Neural progenitor cell (in vitro differentiated cells): ENCODE results near the gene GADD45GIP1. TPM values are rescaled to one million over a fixed set of nuclear protein-coding genes. Genes with fewer than 3 reads are reported as not detected.
A peak's percentile ranks its signal among the peaks of the same experiment; 100 is the strongest.

Source experiments
- DNase-seq: peaks from one replicate; pipeline ENCODE4 v3.0.0-alpha.2; 2016; ENCODE audit warnings: low spot score
- H2AFZ ChIP-seq: fragments of 200-600 bp; sonication (generic); replicated peaks from 2 replicates; pipeline ENCODE4 v1.6.1; 2016; ENCODE audit warnings: antibody characterized with exemption
- H3F3A ChIP-seq: fragments of 200-600 bp; sonication (generic); 2 replicates; pipeline ENCODE4 v1.6.1; 2016; ENCODE audit warnings: antibody characterized with exemption, low read depth
- H3K27ac ChIP-seq: fragments of 200-600 bp; sonication (generic); 2 replicates; pipeline ENCODE4 v1.5.1; 2016; ENCODE audit warnings: mild to moderate bottlenecking
- H3K27me3 ChIP-seq: fragments of 200-600 bp; sonication (generic); 2 replicates; pipeline ENCODE4 v1.6.1; 2016; ENCODE audit warnings: mild to moderate bottlenecking, moderate library complexity
- H3K36me3 ChIP-seq: fragments of 200-600 bp; sonication (generic); 2 replicates; pipeline ENCODE4 v1.5.1; 2016
- H3K4me1 ChIP-seq: fragments of 200-600 bp; sonication (generic); 2 replicates; pipeline ENCODE4 v1.6.1; 2016; ENCODE audit warnings: mixed run types
- H3K4me2 ChIP-seq: fragments of 200-600 bp; sonication (generic); 2 replicates; pipeline ENCODE4 v1.6.1; 2016
- H3K4me3 ChIP-seq: fragments of 200-600 bp; sonication (generic); 2 replicates; pipeline ENCODE4 v1.5.1; 2016
- H3K79me2 ChIP-seq: fragments of 200-600 bp; sonication (generic); 2 replicates; pipeline ENCODE4 v1.6.1; 2016; ENCODE audit warnings: low read depth
- H3K9ac ChIP-seq: fragments of 200-600 bp; sonication (generic); 2 replicates; pipeline ENCODE4 v1.6.1; 2016
- H3K9me3 ChIP-seq: fragments of 200-600 bp; sonication (generic); 2 replicates; pipeline ENCODE4 v1.5.1; 2016; ENCODE audit warnings: low read depth
- H4K20me1 ChIP-seq: fragments of 200-600 bp; sonication (generic); 2 replicates; pipeline ENCODE4 v1.6.1; 2016; ENCODE audit warnings: low read depth
- H3K27ac Mint-ChIP-seq: 3 replicates; pipeline ENCODE4 v1.8.0; 2021; ENCODE audit warnings: mixed read lengths
- H3K27me3 Mint-ChIP-seq: 2 replicates; pipeline ENCODE4 v1.8.0; 2022; ENCODE audit warnings: low read depth, mild to moderate bottlenecking, inconsistent platforms, moderate library complexity, mixed read lengths; ENCODE audit not compliant: insufficient read depth
- H3K36me3 Mint-ChIP-seq: 3 replicates; pipeline ENCODE4 v1.8.0; 2021; ENCODE audit warnings: mixed read lengths
- H3K4me1 Mint-ChIP-seq: 3 replicates; pipeline ENCODE4 v1.8.0; 2021; ENCODE audit warnings: mixed read lengths
- H3K4me3 Mint-ChIP-seq: 3 replicates; pipeline ENCODE4 v1.8.0; 2021; ENCODE audit warnings: mild to moderate bottlenecking, moderate library complexity, mixed read lengths
- H3K9me3 Mint-ChIP-seq: 3 replicates; pipeline ENCODE4 v1.8.0; 2020; ENCODE audit warnings: mixed read lengths
- EZH2 ChIP-seq: fragments of 200-600 bp; sonication (generic); IDR thresholded peaks from 2 replicates; pipeline ENCODE4 v1.6.1; 2017; ENCODE audit warnings: antibody characterized with exemption, mild to moderate bottlenecking, moderate library complexity
- EZH2phosphoT487 ChIP-seq: fragments of 200-600 bp; sonication (generic); IDR thresholded peaks from 2 replicates; pipeline ENCODE4 v1.6.1; 2017; ENCODE audit warnings: antibody characterized with exemption
- total RNA-seq: library from RNA; depleted of rRNA; stranded (reverse); fragments of >200 nt; gene quantifications from 2 replicates; pipeline ENCODE4 v1.2.3, GENCODE V29; 2015; ENCODE audit warnings: low replicate concordance
- TF ChIP-seq, protein P1 (sequence below): fragments of 200-600 bp; sonication (generic); IDR thresholded peaks from 2 replicates; pipeline ENCODE4 v1.5.1; 2017; ENCODE audit warnings: antibody characterized with exemption, mild to moderate bottlenecking

The GADD45GIP1 gene
- total RNA-seq, 1 donor from 2014 or later = 17.1 TPM

- no peak overlapping the region for H3K4me3 Mint-ChIP-seq
- H3K79me2 ChIP-seq = no peaks in the 10 kb centered on the region
- H3F3A ChIP-seq = peaks cover 10% of the 10 kb centered on the region
- no peaks in the 10 kb centered on the region for H3K4me1 ChIP-seq
- H3K27ac Mint-ChIP-seq = no peak overlapping the region
- no peak for TF ChIP-seq EZH2phosphoT487
- no peak for TF ChIP-seq EZH2
- TF ChIP-seq, protein P1, sequence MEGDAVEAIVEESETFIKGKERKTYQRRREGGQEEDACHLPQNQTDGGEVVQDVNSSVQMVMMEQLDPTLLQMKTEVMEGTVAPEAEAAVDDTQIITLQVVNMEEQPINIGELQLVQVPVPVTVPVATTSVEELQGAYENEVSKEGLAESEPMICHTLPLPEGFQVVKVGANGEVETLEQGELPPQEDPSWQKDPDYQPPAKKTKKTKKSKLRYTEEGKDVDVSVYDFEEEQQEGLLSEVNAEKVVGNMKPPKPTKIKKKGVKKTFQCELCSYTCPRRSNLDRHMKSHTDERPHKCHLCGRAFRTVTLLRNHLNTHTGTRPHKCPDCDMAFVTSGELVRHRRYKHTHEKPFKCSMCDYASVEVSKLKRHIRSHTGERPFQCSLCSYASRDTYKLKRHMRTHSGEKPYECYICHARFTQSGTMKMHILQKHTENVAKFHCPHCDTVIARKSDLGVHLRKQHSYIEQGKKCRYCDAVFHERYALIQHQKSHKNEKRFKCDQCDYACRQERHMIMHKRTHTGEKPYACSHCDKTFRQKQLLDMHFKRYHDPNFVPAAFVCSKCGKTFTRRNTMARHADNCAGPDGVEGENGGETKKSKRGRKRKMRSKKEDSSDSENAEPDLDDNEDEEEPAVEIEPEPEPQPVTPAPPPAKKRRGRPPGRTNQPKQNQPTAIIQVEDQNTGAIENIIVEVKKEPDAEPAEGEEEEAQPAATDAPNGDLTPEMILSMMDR = no peak
- no peak overlapping the region for H2AFZ ChIP-seq
- peaks cover 5% of the 10 kb centered on the region for H3K27me3 Mint-ChIP-seq
- H3K27me3 ChIP-seq = no peaks in the 10 kb centered on the region
- no peak overlapping the region for H3K9ac ChIP-seq
- H3K4me1 Mint-ChIP-seq = peaks cover 15% of the 10 kb centered on the region
- H3K9me3 ChIP-seq = no peaks in the 10 kb centered on the region
- no peak overlapping the region for H3K4me2 ChIP-seq
- no peaks in the 10 kb centered on the region for H3K36me3 Mint-ChIP-seq
- no peaks in the 10 kb centered on the region for H3K9me3 Mint-ChIP-seq
- no peak for DNase-seq
- no peaks in the 10 kb centered on the region for H4K20me1 ChIP-seq
- no peak overlapping the region for H3K4me3 ChIP-seq
- H3K27ac ChIP-seq = no peak overlapping the region
- no peaks in the 10 kb centered on the region for H3K36me3 ChIP-seq
Observed at GRCh38 chr19:12967907-12968306, 10.9 kb upstream of the GADD45GIP1 start.

- H3K79me2 ChIP-seq = no peaks in the 10 kb centered on the region
- TF ChIP-seq, protein P1 = no peak
- H3K27ac ChIP-seq = no peak overlapping the region
- H3K9me3 Mint-ChIP-seq = no peaks in the 10 kb centered on the region
- H3K9me3 ChIP-seq = no peaks in the 10 kb centered on the region
- H3K4me3 Mint-ChIP-seq = peak overlapping the region; percentile 79
- H3K27ac Mint-ChIP-seq = peak overlapping the region; percentile 81
- peaks cover 15% of the 10 kb centered on the region for H3K4me1 Mint-ChIP-seq
- H3K27me3 ChIP-seq = no peaks in the 10 kb centered on the region
- H3F3A ChIP-seq = peaks cover 10% of the 10 kb centered on the region
- no peaks in the 10 kb centered on the region for H3K4me1 ChIP-seq
- no peaks in the 10 kb centered on the region for H4K20me1 ChIP-seq
- H3K36me3 ChIP-seq = no peaks in the 10 kb centered on the region
- no peak overlapping the region for H3K9ac ChIP-seq
- peak overlapping the region; percentile 97 for H2AFZ ChIP-seq
- peak overlapping the region; percentile 79 for H3K4me2 ChIP-seq
- no peak for DNase-seq
- no peaks in the 10 kb centered on the region for H3K36me3 Mint-ChIP-seq
- H3K27me3 Mint-ChIP-seq = peaks cover 5% of the 10 kb centered on the region
- peak overlapping the region; percentile 45 for H3K4me3 ChIP-seq
Observed at GRCh38 chr19:12965812-12966135, 8.8 kb upstream of the GADD45GIP1 start.

DNA sequence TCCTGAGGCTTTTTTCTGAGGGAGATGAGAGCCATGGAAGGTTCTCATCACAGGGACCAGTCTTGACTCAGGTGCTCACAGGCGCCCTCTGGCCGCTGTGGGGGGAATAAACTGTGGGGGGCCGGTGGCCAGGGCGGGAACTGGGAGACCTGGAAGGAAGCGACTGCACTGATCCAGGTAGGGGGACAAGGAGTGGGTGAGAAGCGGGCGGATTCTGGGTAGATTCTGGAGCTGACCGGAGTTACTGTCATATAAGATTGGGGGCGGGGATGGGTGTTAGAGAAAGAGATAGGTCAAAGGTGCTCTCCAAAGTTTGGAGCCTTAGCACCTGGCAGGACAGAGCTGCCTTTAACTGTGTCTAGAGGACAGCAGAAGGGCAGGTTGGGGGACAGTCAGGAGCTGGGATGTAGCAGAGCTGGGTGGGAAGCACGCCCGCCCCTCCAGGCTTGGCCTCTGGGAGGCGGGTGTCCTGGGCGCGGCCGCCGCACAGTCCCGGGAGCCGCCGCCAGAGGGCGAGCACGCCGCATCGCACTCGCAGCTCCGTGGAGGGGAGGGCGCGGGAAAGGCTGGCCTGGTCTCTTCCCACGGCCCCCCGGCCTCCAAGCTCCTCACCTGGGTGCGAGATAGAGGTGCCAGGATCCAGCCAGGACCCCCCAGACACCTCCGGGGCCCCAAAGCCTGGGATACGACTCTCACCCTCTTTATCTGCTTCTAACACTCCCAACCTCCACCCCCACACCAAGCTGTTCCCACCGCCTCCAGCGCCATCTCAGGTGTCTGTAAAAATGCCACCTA lies 8.2 kb upstream of the GADD45GIP1 start:
- TF ChIP-seq, protein P1 = peak; percentile 68
- no peak for TF ChIP-seq EZH2
- H3K27me3 Mint-ChIP-seq = peaks cover 3% of the 10 kb centered on the region
- H3K4me1 Mint-ChIP-seq = peaks cover 12% of the 10 kb centered on the region
- Histone ChIP-seq H3K79me2 (no peaks in the 10 kb centered on the region), H4K20me1 (no peaks in the 10 kb centered on the region), H3K4me1 (no peaks in the 10 kb centered on the region), H3K36me3 (no peaks in the 10 kb centered on the region), H3K4me2 (peak overlapping the region; percentile 79), H3K9me3 (no peaks in the 10 kb centered on the region), H3K27ac (no peak overlapping the region), H3K27me3 (no peaks in the 10 kb centered on the region), H3F3A (peaks cover 10% of the 10 kb centered on the region), H3K4me3 (peak overlapping the region; percentile 45), H3K9ac (no peak overlapping the region), H2AFZ (peak overlapping the region; percentile 97)
- DNase-seq = peak; percentile 86
- H3K36me3 Mint-ChIP-seq = no peaks in the 10 kb centered on the region
- no peaks in the 10 kb centered on the region for H3K9me3 Mint-ChIP-seq
- H3K27ac Mint-ChIP-seq = peak overlapping the region; percentile 81
- H3K4me3 Mint-ChIP-seq = peak overlapping the region; percentile 84
